Peyer's patch (tissue), 4 donors: Measurements from ENCODE around the gene TOGARAM2. TPM values are rescaled to one million over a fixed set of nuclear protein-coding genes. Genes with fewer than 3 reads are reported as not detected.

ENCODE experiments used
- DNase-seq, 3 donors: peaks; one replicate each; pipeline ENCODE4 v3.0.0-alpha.2; 2017 to 2019
- H3K27ac ChIP-seq, 4 donors: fragments of 200-600 bp; sonication (generic); one replicate each; pipeline ENCODE4 v1.5.1; 2016 to 2019
- H3K27me3 ChIP-seq, 2 donors: fragments of 200-600 bp; sonication (generic); one replicate each; pipeline ENCODE4 v1.5.1; 2019
- H3K36me3 ChIP-seq, 3 donors: fragments of 200-600 bp; sonication (generic); one replicate each; pipeline ENCODE4 v1.5.1; 2016 to 2019
- H3K4me1 ChIP-seq, 4 donors: fragments of 200-600 bp; sonication (generic); one replicate each; pipeline ENCODE4 v1.5.1; 2016 to 2019
- H3K4me3 ChIP-seq, 4 donors: fragments of 200-600 bp; sonication (generic); 1 replicate in 3 of 4; 2 replicates in 1 of 4; pipeline ENCODE4 v1.5.1; 2016 to 2019; ENCODE audit warnings: mild to moderate bottlenecking in 1 of 4
- H3K9me3 ChIP-seq, 4 donors: fragments of 200-600 bp; sonication (generic); one replicate each; pipeline ENCODE4 v1.5.1; 2016 to 2019; ENCODE audit warnings: mild to moderate bottlenecking in 1 of 4
- POLR2A ChIP-seq, 2 donors: fragments of 450-650 bp; IDR thresholded peaks; one replicate each; pipeline ENCODE4 v1.5.1; 2017; ENCODE audit warnings: antibody characterized with exemption in 2 of 2, mild to moderate bottlenecking in 2 of 2, moderate library complexity in 2 of 2
- total RNA-seq, 4 donors: library from RNA; depleted of rRNA; stranded (reverse); fragments of >200 nt; gene quantifications; one replicate each; pipeline ENCODE4 v1.1.0, GENCODE V29; 2016
- TF ChIP-seq, protein P1 (sequence below), 6 experiments: fragments of 450-650 bp in 4 of 6; fragments of 200-600 bp in 2 of 6; sonication (generic) in 1 of 6; IDR thresholded peaks; one replicate each; pipeline ENCODE4 v1.5.1; 2017 to 2019; ENCODE audit warnings: antibody characterized with exemption in 6 of 6, mild to moderate bottlenecking in 3 of 6, moderate library complexity in 1 of 6

The TOGARAM2 gene
- total RNA-seq, 4 donors from 2014 or later, result under 0.01 to 1.1 (median 0.22) TPM

DNA sequence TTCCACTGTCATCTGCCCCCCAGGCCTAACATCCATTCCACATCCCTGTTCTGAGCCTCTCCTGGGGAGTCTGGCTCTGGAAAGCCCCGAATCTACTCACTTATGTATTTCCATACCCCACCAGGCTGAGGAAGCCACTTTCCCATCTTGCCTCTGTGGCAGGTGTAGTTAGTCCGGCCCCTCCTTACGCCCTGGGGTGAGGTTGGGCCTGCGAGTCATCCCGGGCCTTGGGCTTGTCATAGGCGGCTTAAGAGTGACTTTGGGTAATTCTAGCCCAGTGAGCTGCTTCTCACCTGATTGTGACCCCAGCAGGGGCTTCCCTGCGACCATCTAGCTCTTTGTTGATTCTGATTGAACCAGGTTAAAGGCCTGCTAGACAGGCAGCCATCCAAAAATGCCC lies 72.1 kb downstream of the TOGARAM2 start:
- no peaks in the 10 kb centered on the region for H3K27me3 ChIP-seq
- no peak for DNase-seq
- H3K4me1 ChIP-seq, result no peaks in the 10 kb centered on the region
- no peak for TF ChIP-seq POLR2A (IDR thresholded peaks at IDR 0.05)
- no peak overlapping the region for H3K4me3 ChIP-seq
- no peaks in the 10 kb centered on the region for H3K9me3 ChIP-seq
- no peaks in the 10 kb centered on the region for H3K36me3 ChIP-seq
- H3K27ac ChIP-seq, result no peak overlapping the region

DNA sequence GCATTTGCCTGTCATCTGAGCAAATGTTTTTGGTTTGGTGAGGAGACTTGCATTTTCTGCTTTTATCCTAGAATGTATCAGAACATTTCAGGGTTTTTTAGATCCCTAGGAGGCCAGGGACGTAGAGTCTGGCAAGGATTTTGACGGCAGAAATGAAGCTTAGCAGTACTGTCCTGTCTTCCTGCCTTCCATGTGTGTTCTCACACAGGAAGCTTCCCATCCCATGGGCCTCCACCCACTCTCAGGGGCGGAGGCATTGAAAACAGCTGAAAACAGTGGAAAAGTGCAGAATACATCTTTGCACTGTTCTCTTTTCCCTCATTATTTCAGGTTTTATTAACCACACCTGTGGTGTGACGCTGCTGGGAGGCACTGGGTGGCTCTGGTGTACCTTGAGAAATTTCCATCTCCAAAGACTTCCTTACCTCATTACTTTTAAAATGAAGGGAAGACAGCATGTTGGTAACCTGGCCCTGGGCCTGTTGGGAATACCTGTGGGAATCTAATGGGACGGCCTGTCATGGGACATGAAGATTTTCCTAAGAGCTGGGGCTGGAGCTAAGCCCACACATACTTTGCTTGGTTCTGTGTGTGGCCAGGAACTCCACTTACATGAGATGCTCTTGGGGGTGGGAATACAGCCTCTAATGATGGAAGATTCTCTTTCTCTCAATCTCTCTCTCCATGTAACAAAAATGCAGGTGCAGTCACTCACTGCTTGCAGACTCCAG lies 72.7 kb downstream of the TOGARAM2 start:
- DNase-seq, result no peak

DNA sequence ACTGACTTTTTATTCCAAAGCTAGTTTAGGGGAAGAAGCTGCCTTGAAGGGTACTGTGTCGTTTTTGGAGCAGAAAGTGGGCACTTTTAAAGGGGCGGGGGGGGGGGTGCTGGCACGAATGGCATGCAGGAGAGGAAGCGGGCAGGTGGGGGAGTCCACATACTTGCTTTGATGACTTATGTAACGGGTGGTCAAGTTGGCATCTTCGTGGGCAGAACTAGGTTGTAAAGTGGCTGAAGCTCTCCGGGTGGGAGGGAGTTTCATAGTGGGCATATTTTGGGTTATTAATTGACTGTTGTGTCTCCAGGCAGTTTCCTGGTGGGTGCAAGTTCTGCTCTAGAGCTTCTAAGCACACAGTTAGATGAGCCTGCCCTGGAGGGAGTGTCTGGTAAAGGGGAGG lies 73.3 kb downstream of the TOGARAM2 start:
- H3K36me3 ChIP-seq, result no peaks in the 10 kb centered on the region
- DNase-seq, result no peak
- no peaks in the 10 kb centered on the region for H3K9me3 ChIP-seq
- no peak overlapping the region for H3K27ac ChIP-seq
- H3K27me3 ChIP-seq, result no peaks in the 10 kb centered on the region
- TF ChIP-seq, protein P1, sequence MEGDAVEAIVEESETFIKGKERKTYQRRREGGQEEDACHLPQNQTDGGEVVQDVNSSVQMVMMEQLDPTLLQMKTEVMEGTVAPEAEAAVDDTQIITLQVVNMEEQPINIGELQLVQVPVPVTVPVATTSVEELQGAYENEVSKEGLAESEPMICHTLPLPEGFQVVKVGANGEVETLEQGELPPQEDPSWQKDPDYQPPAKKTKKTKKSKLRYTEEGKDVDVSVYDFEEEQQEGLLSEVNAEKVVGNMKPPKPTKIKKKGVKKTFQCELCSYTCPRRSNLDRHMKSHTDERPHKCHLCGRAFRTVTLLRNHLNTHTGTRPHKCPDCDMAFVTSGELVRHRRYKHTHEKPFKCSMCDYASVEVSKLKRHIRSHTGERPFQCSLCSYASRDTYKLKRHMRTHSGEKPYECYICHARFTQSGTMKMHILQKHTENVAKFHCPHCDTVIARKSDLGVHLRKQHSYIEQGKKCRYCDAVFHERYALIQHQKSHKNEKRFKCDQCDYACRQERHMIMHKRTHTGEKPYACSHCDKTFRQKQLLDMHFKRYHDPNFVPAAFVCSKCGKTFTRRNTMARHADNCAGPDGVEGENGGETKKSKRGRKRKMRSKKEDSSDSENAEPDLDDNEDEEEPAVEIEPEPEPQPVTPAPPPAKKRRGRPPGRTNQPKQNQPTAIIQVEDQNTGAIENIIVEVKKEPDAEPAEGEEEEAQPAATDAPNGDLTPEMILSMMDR (IDR thresholded peaks at IDR 0.05), result no peak
- no peak for TF ChIP-seq POLR2A (IDR thresholded peaks at IDR 0.05)
- H3K4me3 ChIP-seq, result no peak overlapping the region
- no peaks in the 10 kb centered on the region for H3K4me1 ChIP-seq

More for the DNA sequence above, 72.7 kb downstream of the TOGARAM2 start:
- Histone ChIP-seq H3K36me3 (no peaks in the 10 kb centered on the region), H3K27me3 (no peaks in the 10 kb centered on the region), H3K4me1 (no peaks in the 10 kb centered on the region), H3K27ac (no peak overlapping the region), H3K4me3 (no peak overlapping the region), H3K9me3 (no peaks in the 10 kb centered on the region)
- TF ChIP-seq POLR2A (IDR thresholded peaks at IDR 0.05), result no peak
- TF ChIP-seq, protein P1 (IDR thresholded peaks at IDR 0.05), result no peak

DNA sequence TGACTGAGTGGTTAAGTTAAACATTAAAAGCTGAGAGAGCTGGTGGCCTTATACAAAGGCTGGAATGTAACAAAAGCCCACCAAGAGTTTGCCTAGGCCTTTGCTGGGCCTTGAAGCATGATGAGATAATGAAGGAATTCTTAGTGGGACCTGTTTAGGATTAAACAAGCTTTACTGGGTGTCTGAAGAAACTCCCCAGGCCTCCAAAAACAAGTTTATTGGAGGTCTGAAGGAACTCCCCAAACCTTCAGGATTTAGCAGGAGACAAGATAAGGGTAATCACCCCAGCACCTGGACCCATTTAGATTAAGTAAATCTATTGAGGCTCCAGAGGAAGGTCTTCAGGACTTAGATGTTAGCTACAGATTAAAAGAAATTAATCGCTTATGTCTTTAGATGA lies 74.5 kb downstream of the TOGARAM2 start:
- no peak for TF ChIP-seq POLR2A (IDR thresholded peaks at IDR 0.05)
- TF ChIP-seq, protein P1 (IDR thresholded peaks at IDR 0.05), result no peak
- no peak overlapping the region for H3K27ac ChIP-seq
- H3K4me1 ChIP-seq, result no peaks in the 10 kb centered on the region
- no peaks in the 10 kb centered on the region for H3K9me3 ChIP-seq
- no peaks in the 10 kb centered on the region for H3K36me3 ChIP-seq
- DNase-seq, result no peak
- H3K4me3 ChIP-seq, result no peak overlapping the region
- H3K27me3 ChIP-seq, result no peaks in the 10 kb centered on the region

DNA sequence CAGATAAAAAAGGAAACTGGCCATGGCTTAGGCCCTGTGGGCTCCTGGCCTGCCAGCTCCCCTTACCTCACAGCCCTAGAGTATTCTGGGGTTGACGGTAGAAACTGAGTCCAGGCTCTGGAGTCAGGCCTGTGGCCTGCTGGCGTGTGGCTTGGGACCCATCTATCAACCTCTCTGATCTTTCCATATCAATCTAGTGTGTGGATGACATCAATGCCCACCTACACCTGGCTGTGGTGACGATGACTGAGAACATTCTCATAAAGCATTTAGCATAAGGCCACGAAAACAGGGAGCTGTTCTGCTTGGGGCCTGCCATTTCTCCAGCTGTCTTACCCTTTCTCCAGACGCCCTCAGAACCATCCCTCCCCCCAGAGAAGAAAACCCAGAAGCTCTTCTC lies 75.4 kb downstream of the TOGARAM2 start:
- no peaks in the 10 kb centered on the region for H3K9me3 ChIP-seq
- DNase-seq, result no peak
- TF ChIP-seq, protein P1 (IDR thresholded peaks at IDR 0.05), result no peak
- no peak for TF ChIP-seq POLR2A (IDR thresholded peaks at IDR 0.05)
- H3K27me3 ChIP-seq, result no peaks in the 10 kb centered on the region
- H3K36me3 ChIP-seq, result no peaks in the 10 kb centered on the region
- no peaks in the 10 kb centered on the region for H3K4me1 ChIP-seq
- H3K27ac ChIP-seq, result no peak overlapping the region
- no peak overlapping the region for H3K4me3 ChIP-seq

DNA sequence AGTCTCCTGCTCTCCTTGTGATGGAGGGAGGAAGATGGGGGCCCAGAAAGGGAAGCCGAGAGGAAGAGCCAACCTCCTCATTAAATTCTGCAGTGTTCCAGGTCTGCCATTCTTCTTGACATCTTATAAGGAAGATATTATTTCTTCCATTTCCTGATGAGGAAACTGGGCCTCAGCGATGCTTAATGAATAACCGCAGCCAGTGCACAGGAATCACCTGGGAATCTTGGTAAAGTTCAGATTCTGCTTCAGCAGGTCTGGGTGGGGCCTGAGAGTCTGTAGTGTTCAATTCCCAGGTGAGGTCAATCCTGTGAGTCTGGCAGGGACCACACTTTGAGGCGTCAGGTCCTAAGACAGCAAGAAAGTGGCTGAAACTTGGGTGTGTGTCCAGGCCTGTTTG lies 75.9 kb downstream of the TOGARAM2 start:
- H3K36me3 ChIP-seq, result no peaks in the 10 kb centered on the region
- DNase-seq, result no peak
- no peaks in the 10 kb centered on the region for H3K27me3 ChIP-seq
- no peak overlapping the region for H3K4me3 ChIP-seq
- H3K9me3 ChIP-seq, result no peaks in the 10 kb centered on the region
- H3K27ac ChIP-seq, result no peak overlapping the region
- no peak for TF ChIP-seq POLR2A (IDR thresholded peaks at IDR 0.05)
- TF ChIP-seq, protein P1 (IDR thresholded peaks at IDR 0.05), result no peak
- no peaks in the 10 kb centered on the region for H3K4me1 ChIP-seq
